ENCODE data around the gene TULP4. TPM values are rescaled to one million over a fixed set of nuclear protein-coding genes. Genes with fewer than 3 reads are reported as not detected.

Gene TULP4
- total RNA-seq, 1 donor from 2014 or later = 117 TPM

DNA sequence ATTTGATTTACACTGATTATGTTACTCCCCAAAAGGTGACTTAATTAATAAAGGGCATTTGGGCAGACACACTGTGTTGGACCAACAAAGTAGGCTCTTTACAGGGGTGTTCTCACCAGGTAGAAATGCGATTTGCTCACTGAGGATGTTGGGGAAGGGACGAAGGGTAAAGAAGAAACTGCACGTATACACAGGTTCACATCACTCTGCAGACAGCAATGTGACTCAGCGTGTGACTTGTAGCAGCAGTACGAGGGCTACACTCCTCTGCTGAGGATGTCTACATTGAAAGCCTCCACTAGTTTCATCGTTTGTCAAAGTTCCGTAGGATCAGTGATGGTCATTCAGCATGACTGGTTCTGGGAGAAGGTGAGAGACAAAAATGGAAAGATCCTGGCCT, 194.9 kb downstream of the TULP4 start:
- Mint-ChIP-seq H3K4me3 (ENCODE audit: unreplicated experiment) (no peak overlapping the region), H3K4me1 (ENCODE audit: unreplicated experiment) (peaks cover 11% of the 10 kb centered on the region), H3K27me3 (ENCODE audit: unreplicated experiment) (peaks cover 4% of the 10 kb centered on the region), H3K36me3 (ENCODE audit: low read depth, unreplicated experiment) (peaks cover 32% of the 10 kb centered on the region), H3K9me3 (ENCODE audit: unreplicated experiment) (no peaks in the 10 kb centered on the region), H3K27ac (ENCODE audit: unreplicated experiment) (no peak overlapping the region)
- no peak for DNase-seq (ENCODE audit: low spot score)
- TF ChIP-seq, protein P1, sequence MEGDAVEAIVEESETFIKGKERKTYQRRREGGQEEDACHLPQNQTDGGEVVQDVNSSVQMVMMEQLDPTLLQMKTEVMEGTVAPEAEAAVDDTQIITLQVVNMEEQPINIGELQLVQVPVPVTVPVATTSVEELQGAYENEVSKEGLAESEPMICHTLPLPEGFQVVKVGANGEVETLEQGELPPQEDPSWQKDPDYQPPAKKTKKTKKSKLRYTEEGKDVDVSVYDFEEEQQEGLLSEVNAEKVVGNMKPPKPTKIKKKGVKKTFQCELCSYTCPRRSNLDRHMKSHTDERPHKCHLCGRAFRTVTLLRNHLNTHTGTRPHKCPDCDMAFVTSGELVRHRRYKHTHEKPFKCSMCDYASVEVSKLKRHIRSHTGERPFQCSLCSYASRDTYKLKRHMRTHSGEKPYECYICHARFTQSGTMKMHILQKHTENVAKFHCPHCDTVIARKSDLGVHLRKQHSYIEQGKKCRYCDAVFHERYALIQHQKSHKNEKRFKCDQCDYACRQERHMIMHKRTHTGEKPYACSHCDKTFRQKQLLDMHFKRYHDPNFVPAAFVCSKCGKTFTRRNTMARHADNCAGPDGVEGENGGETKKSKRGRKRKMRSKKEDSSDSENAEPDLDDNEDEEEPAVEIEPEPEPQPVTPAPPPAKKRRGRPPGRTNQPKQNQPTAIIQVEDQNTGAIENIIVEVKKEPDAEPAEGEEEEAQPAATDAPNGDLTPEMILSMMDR (IDR thresholded peaks at IDR 0.05; ENCODE audit: unreplicated experiment) = no peak

DNA sequence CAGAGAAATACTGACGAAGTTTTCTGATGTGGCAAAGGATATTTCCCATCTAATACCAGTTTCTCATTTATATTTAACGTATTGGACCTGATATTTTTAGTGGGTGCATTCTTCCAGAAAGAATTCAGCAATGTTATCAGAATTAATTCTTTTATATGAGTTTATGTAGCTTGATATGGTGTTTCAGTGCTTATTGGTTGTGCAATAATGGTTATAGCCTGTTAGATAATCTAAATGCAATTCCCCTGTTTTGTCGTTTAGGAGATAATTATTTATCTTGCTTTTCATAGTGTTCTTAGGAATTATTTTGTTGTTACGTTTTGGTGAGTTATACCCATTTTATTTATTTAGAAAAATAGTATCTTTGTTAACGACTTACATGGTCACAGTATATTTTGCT, 196.2 kb downstream of the TULP4 start:
- no peak for DNase-seq (ENCODE audit: low spot score)
- peaks cover 27% of the 10 kb centered on the region for H3K36me3 Mint-ChIP-seq (ENCODE audit: low read depth, unreplicated experiment)
- no peaks in the 10 kb centered on the region for H3K9me3 Mint-ChIP-seq (ENCODE audit: unreplicated experiment)
- TF ChIP-seq, protein P1 (IDR thresholded peaks at IDR 0.05; ENCODE audit: unreplicated experiment) = no peak
- no peak overlapping the region for H3K4me3 Mint-ChIP-seq (ENCODE audit: unreplicated experiment)
- no peak overlapping the region for H3K27ac Mint-ChIP-seq (ENCODE audit: unreplicated experiment)
- H3K27me3 Mint-ChIP-seq (ENCODE audit: unreplicated experiment) = peaks cover 4% of the 10 kb centered on the region
- H3K4me1 Mint-ChIP-seq (ENCODE audit: unreplicated experiment) = peaks cover 11% of the 10 kb centered on the region

DNA sequence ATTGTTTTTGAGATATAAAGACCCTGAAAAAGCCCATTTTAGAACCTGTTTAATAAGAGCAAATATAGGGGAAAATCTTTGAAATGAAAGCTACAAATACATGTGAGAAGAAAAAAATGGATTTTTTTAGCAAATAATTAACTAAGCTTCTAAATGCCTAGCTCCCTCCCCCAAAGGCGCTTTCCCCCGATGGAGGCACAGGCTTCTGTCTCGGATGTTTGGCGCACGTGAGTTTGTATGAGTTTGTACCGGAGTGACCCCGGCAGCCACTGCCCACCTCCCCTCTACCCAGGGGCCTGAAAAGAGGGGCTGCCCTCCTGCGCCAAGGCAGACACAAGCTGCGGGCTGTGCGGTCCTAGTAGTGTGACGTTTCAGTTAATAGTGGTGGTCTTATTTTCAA, 197.2 kb downstream of the TULP4 start:
- Mint-ChIP-seq H3K27ac (ENCODE audit: unreplicated experiment) (no peak overlapping the region), H3K4me1 (ENCODE audit: unreplicated experiment) (peaks cover 11% of the 10 kb centered on the region), H3K9me3 (ENCODE audit: unreplicated experiment) (no peaks in the 10 kb centered on the region), H3K27me3 (ENCODE audit: unreplicated experiment) (peaks cover 6% of the 10 kb centered on the region), H3K36me3 (ENCODE audit: low read depth, unreplicated experiment) (peaks cover 28% of the 10 kb centered on the region), H3K4me3 (ENCODE audit: unreplicated experiment) (no peak overlapping the region)
- no peak for DNase-seq (ENCODE audit: low spot score)
- TF ChIP-seq, protein P1 (IDR thresholded peaks at IDR 0.05; ENCODE audit: unreplicated experiment) = no peak

DNA sequence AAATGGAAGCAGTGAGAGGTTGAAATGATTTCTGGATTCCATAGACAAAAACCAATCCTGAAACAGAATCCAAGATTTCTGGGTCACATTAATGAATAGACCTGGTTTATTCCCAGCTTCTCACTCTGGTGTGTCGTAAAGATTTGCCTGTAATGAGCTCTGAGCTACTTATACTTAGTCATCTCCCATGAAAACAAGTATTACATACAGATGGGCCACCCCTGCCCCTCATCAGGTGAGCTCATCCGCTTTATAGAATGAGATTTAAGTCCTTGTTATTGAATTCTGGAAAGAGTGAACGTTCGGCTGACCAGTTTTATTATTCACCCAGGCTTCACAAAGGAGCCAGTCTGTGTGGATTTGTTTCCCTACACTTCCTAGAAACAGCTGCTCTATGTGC, 200.5 kb downstream of the TULP4 start:
- Mint-ChIP-seq H3K4me3 (ENCODE audit: unreplicated experiment) (no peak overlapping the region), H3K9me3 (ENCODE audit: unreplicated experiment) (no peaks in the 10 kb centered on the region), H3K4me1 (ENCODE audit: unreplicated experiment) (peaks cover 4% of the 10 kb centered on the region), H3K36me3 (ENCODE audit: low read depth, unreplicated experiment) (peaks cover 13% of the 10 kb centered on the region), H3K27me3 (ENCODE audit: unreplicated experiment) (peaks cover 3% of the 10 kb centered on the region), H3K27ac (ENCODE audit: unreplicated experiment) (no peak overlapping the region)
- DNase-seq (ENCODE audit: low spot score) = no peak
- TF ChIP-seq, protein P1 (IDR thresholded peaks at IDR 0.05; ENCODE audit: unreplicated experiment) = no peak

DNA sequence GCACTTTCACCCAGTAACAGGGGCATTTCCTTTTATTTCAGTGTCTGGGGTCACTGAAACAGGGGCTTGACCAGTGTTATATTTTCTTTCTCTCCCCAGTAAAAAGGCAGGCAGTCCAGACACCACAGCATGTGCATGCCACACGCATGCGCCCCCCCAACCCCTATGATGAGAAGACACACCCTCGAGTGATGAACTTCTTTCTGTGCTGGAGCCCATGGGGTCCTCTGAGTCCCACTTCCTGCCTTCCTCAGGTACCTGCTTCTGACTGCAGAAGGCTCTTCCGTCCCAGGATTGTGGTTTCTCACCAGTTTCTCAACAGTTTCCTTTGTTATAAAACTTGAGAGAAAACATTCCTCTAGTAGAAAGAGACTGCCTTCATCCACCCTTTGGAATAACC, 201.9 kb downstream of the TULP4 start:
- TF ChIP-seq, protein P1 (IDR thresholded peaks at IDR 0.05; ENCODE audit: unreplicated experiment) = no peak
- no peak for DNase-seq (ENCODE audit: low spot score)
- no peak overlapping the region for H3K27ac Mint-ChIP-seq (ENCODE audit: unreplicated experiment)
- H3K4me1 Mint-ChIP-seq (ENCODE audit: unreplicated experiment) = peaks cover 13% of the 10 kb centered on the region
- peaks cover 13% of the 10 kb centered on the region for H3K36me3 Mint-ChIP-seq (ENCODE audit: low read depth, unreplicated experiment)
- no peak overlapping the region for H3K4me3 Mint-ChIP-seq (ENCODE audit: unreplicated experiment)
- H3K27me3 Mint-ChIP-seq (ENCODE audit: unreplicated experiment) = peaks cover 3% of the 10 kb centered on the region
- no peaks in the 10 kb centered on the region for H3K9me3 Mint-ChIP-seq (ENCODE audit: unreplicated experiment)
